T-cell (primary cell): Measurements from ENCODE around the gene CPN2. TPM values are rescaled to one million over a fixed set of nuclear protein-coding genes. Genes with fewer than 3 reads are reported as not detected.

Source experiments
- ATAC-seq, 4 experiments: fragments of 200-7000 bp in 3 of 4; fragments of 150-1000 bp in 1 of 4; cut with Tn5 transposase; replicated peaks in 1 of 4; 1 replicate in 3 of 4; 2 replicates in 1 of 4; pipeline ENCODE4 v1.10.0; 2021; ENCODE audit warnings: moderate library complexity in 3 of 4, mild to moderate bottlenecking in 2 of 4, moderate number of reproducible peaks in 1 of 4
- CTCF ChIA-PET, 2 donors: fragments of 300-600 bp; sonication (Branson Sonifier 250); formaldehyde crosslinking; loops; one replicate each; lab custom pipeline; 2022; ENCODE audit warnings: antibody characterized with exemption in 2 of 2; lab: Charles Lee
- POLR2A ChIA-PET, 2 donors: fragments of 300-600 bp; sonication (Branson Sonifier 250); formaldehyde crosslinking; loops; one replicate each; lab custom pipeline; 2022; ENCODE audit warnings: antibody characterized with exemption in 2 of 2; lab: Charles Lee
- DNase-seq, 35 experiments: peaks; one replicate each; pipeline versions ENCODE4 v3.0.0 to v3.0.0-alpha.2; 2013 to 2023
- H3K27ac ChIP-seq: one replicate; pipeline ENCODE4 v1.5.1; 2013; ENCODE audit warnings: low read length
- H3K27me3 ChIP-seq, 2 experiments: replicated peaks in 1 of 2; 1 replicate in 1 of 2; 2 replicates in 1 of 2; pipeline versions ENCODE4 v1.6.1 to v1.7.0; 2013; ENCODE audit warnings: low read length in 1 of 2, mixed read lengths in 1 of 2; ENCODE audit not compliant: control insufficient read depth in 2 of 2, insufficient read depth in 2 of 2; ENCODE audit errors: extremely low read depth in 1 of 2
- H3K36me3 ChIP-seq, 2 donors: 1 replicate in 1 of 2; 2 replicates in 1 of 2; pipeline versions ENCODE4 v1.6.1 to v1.7.0; 2013; ENCODE audit warnings: low read length in 1 of 2; ENCODE audit not compliant: control insufficient read depth in 2 of 2, insufficient read depth in 1 of 2; ENCODE audit errors: extremely low read depth in 1 of 2
- H3K4me1 ChIP-seq, 2 experiments: 1 replicate in 1 of 2; 2 replicates in 1 of 2; pipeline versions ENCODE4 v1.6.1 to v1.7.0; 2013; ENCODE audit warnings: low read length in 2 of 2, mixed read lengths in 1 of 2; ENCODE audit not compliant: insufficient read depth in 2 of 2, control insufficient read depth in 1 of 2; ENCODE audit errors: extremely low read depth in 1 of 2
- H3K4me3 ChIP-seq, 2 donors: 1 replicate in 1 of 2; 2 replicates in 1 of 2; pipeline versions ENCODE4 v1.5.1 to v1.7.0; 2013; ENCODE audit warnings: mild to moderate bottlenecking in 2 of 2, low read length in 1 of 2, moderate library complexity in 1 of 2; ENCODE audit not compliant: control insufficient read depth in 1 of 2; ENCODE audit errors: extremely low read depth in 1 of 2
- H3K9me3 ChIP-seq: 2 replicates; pipeline ENCODE4 v1.7.0; 2013
- H3K27ac Mint-ChIP-seq, 2 donors: one replicate each; pipeline ENCODE4 v1.8.0; 2020 to 2021; ENCODE audit warnings: mild to moderate bottlenecking in 2 of 2, mixed read lengths in 2 of 2
- H3K27me3 Mint-ChIP-seq, 2 donors: one replicate each; pipeline ENCODE4 v1.8.0; 2021 to 2022; ENCODE audit warnings: mixed read lengths in 2 of 2
- H3K36me3 Mint-ChIP-seq: one replicate; pipeline ENCODE4 v1.8.0; 2021; ENCODE audit warnings: mixed read lengths
- H3K4me1 Mint-ChIP-seq, 3 donors: one replicate each; pipeline ENCODE4 v1.8.0; 2020 to 2022; ENCODE audit warnings: mixed read lengths in 3 of 3, mild to moderate bottlenecking in 1 of 3
- H3K4me3 Mint-ChIP-seq, 3 donors: one replicate each; pipeline ENCODE4 v1.8.0; 2020 to 2022; ENCODE audit warnings: mild to moderate bottlenecking in 3 of 3, mixed read lengths in 3 of 3, moderate library complexity in 3 of 3
- H3K9me3 Mint-ChIP-seq, 3 donors: one replicate each; pipeline ENCODE4 v1.8.0; 2020 to 2022; ENCODE audit warnings: mixed read lengths in 3 of 3
- WGBS: methylation state at CpG from one replicate; pipeline ENCODE4 v1.1.5; 2013; ENCODE audit warnings: missing lambda C conversion rate; ENCODE audit not compliant: insufficient coverage; 5-methylcytosine and 5-hydroxymethylcytosine counted together
- total RNA-seq, 35 experiments: library from RNA in 6 of 35; stranded (reverse) in 6 of 35; fragments of 120-200 nt in 1 of 35; gene quantifications; one replicate each; pipeline versions ENCODE4 v1.2.1 to v1.2.4 and lab custom pipeline; 2013 to 2026

Gene CPN2
- total RNA-seq, 5 donors from 2014 or later (not counting 1 experiment from before 2014, with no cell fraction given), result 0.12 to 0.13 TPM; not detected in 3

- Mint-ChIP-seq H3K36me3 (no peaks in the 10 kb centered on the region), H3K27ac (no peak overlapping the region), H3K27me3 (peaks cover 5 to 30% of the 10 kb centered on the region in 2 donors), H3K9me3 (no peaks in the 10 kb centered on the region), H3K4me1 (peaks cover 0 to 3% (median 2%) of the 10 kb centered on the region in 3 donors), H3K4me3 (no peak overlapping the region)
- H3K27ac ChIP-seq, result no peak overlapping the region
- H3K4me1 ChIP-seq, result no peaks in the 10 kb centered on the region
- DNase-seq, result no peak
- peaks cover 0 to 44% of the 10 kb centered on the region in 2 experiments for H3K27me3 ChIP-seq
- WGBS, result 89% methylated on average over 7 of the region's 9 CpGs
- no peak for ATAC-seq
- H3K36me3 ChIP-seq, result no peaks in the 10 kb centered on the region
- no peak overlapping the region for H3K4me3 ChIP-seq
- ChIA-PET POLR2A (interaction anchor here in 1 of 2 donors (0.7 kb wide), 1 partner anchor 67 kb away, joined by 3 read pairs; no protein-coding TSS in a partner anchor), CTCF (interaction anchor here in 1 of 2 donors (0.7 kb wide), 1 partner anchor 68 kb away, joined by 3 read pairs; no protein-coding TSS in a partner anchor)
- H3K9me3 ChIP-seq, result no peaks in the 10 kb centered on the region
Measured at GRCh38 chr3:194339356-194339755, 11.8 kb downstream of the CPN2 start.

GRCh38 chr3:194337965-194338753 is 13.0 kb downstream of the CPN2 start:
- CTCF ChIA-PET, result interaction anchor here (0.7 kb wide), 2 partner anchors 25 to 69 kb away, joined by 3 to 5 read pairs; no protein-coding TSS in a partner anchor
- no peaks in the 10 kb centered on the region for H3K9me3 Mint-ChIP-seq
- DNase-seq, result no peak

GRCh38 chr3:194336601-194337355 is 14.3 kb downstream of the CPN2 start:
- no peak overlapping the region for H3K4me3 Mint-ChIP-seq
- ATAC-seq, result no peak
- peaks cover 9 to 32% of the 10 kb centered on the region in 2 donors for H3K27me3 Mint-ChIP-seq
- H3K27ac Mint-ChIP-seq, result no peak overlapping the region
- H3K4me1 Mint-ChIP-seq, result peaks cover 4 to 8% (median 7%) of the 10 kb centered on the region in 3 donors
- Histone ChIP-seq H3K9me3 (no peaks in the 10 kb centered on the region), H3K4me1 (peaks cover 0 to 10% of the 10 kb centered on the region in 2 experiments), H3K27me3 (peaks cover 3 to 44% of the 10 kb centered on the region in 2 experiments), H3K27ac (no peak overlapping the region), H3K36me3 (no peaks in the 10 kb centered on the region), H3K4me3 (no peak overlapping the region)
- DNase-seq, result no peak
- H3K9me3 Mint-ChIP-seq, result no peaks in the 10 kb centered on the region
- CTCF ChIA-PET, result interaction anchor here in 1 of 2 donors (0.6 to 1.6 kb wide), 4 partner anchors 8 to 135 kb away, joined by 3 to 6 read pairs (median 4); no protein-coding TSS in a partner anchor
- H3K36me3 Mint-ChIP-seq, result no peaks in the 10 kb centered on the region
- WGBS, result 85% methylated on average over 13 of the region's 17 CpGs
- POLR2A ChIA-PET, result no interaction called here

More at GRCh38 chr3:194337965-194338753, 13.0 kb downstream of the CPN2 start:
- Mint-ChIP-seq H3K4me3 (no peak overlapping the region), H3K4me1 (peaks cover 4 to 6% (median 6%) of the 10 kb centered on the region in 3 donors), H3K27me3 (peaks cover 5 to 33% of the 10 kb centered on the region in 2 donors), H3K27ac (no peak overlapping the region), H3K36me3 (no peaks in the 10 kb centered on the region)
- ATAC-seq, result no peak
- no peak overlapping the region for H3K27ac ChIP-seq
- peaks cover 2 to 43% of the 10 kb centered on the region in 2 experiments for H3K27me3 ChIP-seq
- H3K4me1 ChIP-seq, result peaks cover 0 to 10% of the 10 kb centered on the region in 2 experiments
- no peaks in the 10 kb centered on the region for H3K9me3 ChIP-seq
- no peaks in the 10 kb centered on the region for H3K36me3 ChIP-seq
- WGBS, result 74% methylated on average over 4 of the region's 13 CpGs
- H3K4me3 ChIP-seq, result no peak overlapping the region
- POLR2A ChIA-PET, result interaction anchor here in 1 of 2 donors (0.7 kb wide), 1 partner anchor 68 kb away, joined by 3 read pairs; no protein-coding TSS in a partner anchor

DNA sequence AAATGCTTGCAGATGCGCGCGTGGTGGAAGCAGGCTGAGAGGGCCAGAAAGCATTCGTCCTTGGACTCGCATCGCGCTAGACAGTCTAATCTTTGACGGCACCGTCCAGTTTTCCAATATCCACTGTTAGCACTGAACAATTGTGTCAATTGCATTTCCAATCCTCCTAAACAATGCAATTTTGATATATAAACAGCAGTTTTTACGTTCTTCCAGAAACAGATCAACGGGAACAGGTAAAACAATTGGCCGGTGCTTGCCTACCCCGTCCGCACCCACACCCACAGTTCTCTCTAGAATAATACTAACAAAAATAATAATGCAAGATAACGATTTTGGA is 17.2 kb downstream of the CPN2 start:
- peaks cover 11 to 36% of the 10 kb centered on the region in 2 donors for H3K27me3 Mint-ChIP-seq
- ATAC-seq (no peak), DNase-seq (no peak)
- H3K4me3 Mint-ChIP-seq, result peak overlapping the region; percentile 49 to 68 (median 51)
- no peaks in the 10 kb centered on the region for H3K36me3 Mint-ChIP-seq
- Histone ChIP-seq H3K9me3 (no peaks in the 10 kb centered on the region), H3K27ac (no peak overlapping the region), H3K4me3 (no peak overlapping the region), H3K36me3 (no peaks in the 10 kb centered on the region), H3K27me3 (peaks cover 3 to 48% of the 10 kb centered on the region in 2 experiments), H3K4me1 (peaks cover 0 to 10% of the 10 kb centered on the region in 2 experiments)
- H3K27ac Mint-ChIP-seq, result no peak overlapping the region
- WGBS, result 9% methylated on average over 10 of the region's 15 CpGs
- peaks cover 4 to 8% (median 7%) of the 10 kb centered on the region in 3 donors for H3K4me1 Mint-ChIP-seq
- POLR2A ChIA-PET, result no interaction called here
- H3K9me3 Mint-ChIP-seq, result no peaks in the 10 kb centered on the region
- CTCF ChIA-PET, result interaction anchor here (0.6 to 1.9 kb wide), 9 partner anchors 9 to 1766 kb away, joined by 3 to 16 read pairs (median 4); no protein-coding TSS in a partner anchor

- no peak overlapping the region for H3K27ac Mint-ChIP-seq
- no peaks in the 10 kb centered on the region for H3K36me3 Mint-ChIP-seq
- H3K27ac ChIP-seq, result no peak overlapping the region
- DNase-seq (peak; percentile 68 to 91 (median 84)), ATAC-seq (peak; percentile 95 to 99 (median 96))
- 7% methylated on average over 67 of the region's 69 CpGs for WGBS
- no peaks in the 10 kb centered on the region for H3K9me3 ChIP-seq
- H3K27me3 Mint-ChIP-seq, result peaks cover 11 to 36% of the 10 kb centered on the region in 2 donors
- H3K27me3 ChIP-seq, result peaks cover 3 to 48% of the 10 kb centered on the region in 2 experiments
- H3K36me3 ChIP-seq, result no peaks in the 10 kb centered on the region
- no peaks in the 10 kb centered on the region for H3K9me3 Mint-ChIP-seq
- peaks cover 0 to 10% of the 10 kb centered on the region in 2 experiments for H3K4me1 ChIP-seq
- CTCF ChIA-PET, result interaction anchor here (0.6 to 1.9 kb wide), 9 partner anchors 10 to 1767 kb away, joined by 3 to 16 read pairs (median 4); no protein-coding TSS in a partner anchor
- POLR2A ChIA-PET, result no interaction called here
- peaks cover 4 to 8% (median 7%) of the 10 kb centered on the region in 3 donors for H3K4me1 Mint-ChIP-seq
- H3K4me3 Mint-ChIP-seq, result peak overlapping the region; percentile 49 to 68 (median 51)
- peak overlapping the region; percentile 29 to 63 for H3K4me3 ChIP-seq
Measured at GRCh38 chr3:194333212-194333980, 17.7 kb downstream of the CPN2 start.
